Ramos (cell line): Measurements from ENCODE around the gene SCD5.

Source experiments
- in situ Hi-C: fragments of 300-500 bp; cut with MboI; formaldehyde crosslinking; loops from one replicate; pipeline ENCODE4 v1.14.3; 2022; ENCODE audit warnings: low sequenced_read_pairs; ENCODE audit not compliant: unreplicated experiment

SCD5 gene

GRCh38 chr4:82739287-82740190, 59.1 kb downstream of the SCD5 start:
- in situ Hi-C loops, result loop anchor here (25.0 kb wide), 1 partner anchor 277 kb away; no protein-coding TSS in a partner anchor

GRCh38 chr4:82737354-82737753, 61.2 kb downstream of the SCD5 start:
- in situ Hi-C loops, result loop anchor here (25.0 kb wide), 1 partner anchor 275 kb away; no protein-coding TSS in a partner anchor

GRCh38 chr4:82733636-82734035, 65.0 kb downstream of the SCD5 start:
- in situ Hi-C loops, result loop anchor here (25.0 kb wide), 1 partner anchor 271 kb away; no protein-coding TSS in a partner anchor

- in situ Hi-C loops, result loop anchor here (25.0 kb wide), 1 partner anchor 266 kb away; no protein-coding TSS in a partner anchor
Measured at GRCh38 chr4:82728301-82728700, 70.3 kb downstream of the SCD5 start.

GRCh38 chr4:82726596-82726995, 72.0 kb downstream of the SCD5 start:
- in situ Hi-C loops, result loop anchor here (25.0 kb wide), 1 partner anchor 264 kb away; no protein-coding TSS in a partner anchor

GRCh38 chr4:82721819-82722423, 76.7 kb downstream of the SCD5 start:
- in situ Hi-C loops, result no loop called here

- in situ Hi-C loops, result no loop called here
Measured at GRCh38 chr4:82718162-82718940, 80.2 kb downstream of the SCD5 start.

GRCh38 chr4:82715731-82716617, 82.6 kb downstream of the SCD5 start:
- in situ Hi-C loops, result no loop called here

GRCh38 chr4:82713856-82714255, 84.7 kb downstream of the SCD5 start:
- in situ Hi-C loops, result no loop called here

GRCh38 chr4:82712561-82712960, 86.0 kb downstream of the SCD5 start:
- in situ Hi-C loops, result no loop called here

GRCh38 chr4:82711158-82711785, 87.3 kb downstream of the SCD5 start:
- in situ Hi-C loops, result no loop called here

GRCh38 chr4:82710197-82710929, 88.2 kb downstream of the SCD5 start:
- in situ Hi-C loops, result no loop called here

- in situ Hi-C loops, result no loop called here
Measured at GRCh38 chr4:82708982-82709381, 89.6 kb downstream of the SCD5 start.

- in situ Hi-C loops, result no loop called here
Measured at GRCh38 chr4:82706349-82707000, 92.1 kb downstream of the SCD5 start.

- in situ Hi-C loops, result no loop called here
Measured at GRCh38 chr4:82705928-82706300, 92.7 kb downstream of the SCD5 start.

GRCh38 chr4:82705169-82705927, 93.2 kb downstream of the SCD5 start:
- in situ Hi-C loops, result no loop called here

GRCh38 chr4:82704156-82704555, 94.4 kb downstream of the SCD5 start:
- in situ Hi-C loops, result no loop called here
